Right hindlimb (tissue), 1 donor: ENCODE data around the gene GNAQ.
"Not testable (repeated sequence)": the region's sequence is repeated elsewhere in the genome, so short reads cannot be mapped to it uniquely, and the experiment has no call there.

Source experiments
- DNase-seq: peaks from one replicate; pipeline ENCODE4 v3.0.0-alpha.2; 2018

The GNAQ gene

GRCh38 chr9:78031444-78031892 is at the start of gene GNAQ:
Gene GNAQ, minus strand, starts transcription at chr9:78031811. Its CDS starts 576 bp downstream, at chr9:78031235.
- no peak for DNase-seq

- DNase-seq: no peak
Measured at GRCh38 chr9:78074385-78075291, 43.0 kb upstream of the GNAQ start.

GRCh38 chr9:78073722-78074121 is 42.1 kb upstream of the GNAQ start:
- DNase-seq: no peak

- DNase-seq: no peak
Measured at GRCh38 chr9:78072586-78073199, 41.1 kb upstream of the GNAQ start.

- DNase-seq: no peak
Measured at GRCh38 chr9:78070521-78070920, 38.9 kb upstream of the GNAQ start.

- no peak for DNase-seq
Measured at GRCh38 chr9:78064075-78064474, 32.5 kb upstream of the GNAQ start.

- no peak for DNase-seq
Measured at GRCh38 chr9:78062710-78063109, 31.1 kb upstream of the GNAQ start.

- DNase-seq: not testable (repeated sequence)
Measured at GRCh38 chr9:78054218-78054617, 22.6 kb upstream of the GNAQ start.

GRCh38 chr9:78053627-78054026 is 22.0 kb upstream of the GNAQ start:
- DNase-seq: no peak

- no peak for DNase-seq
Measured at GRCh38 chr9:78050421-78050820, 18.8 kb upstream of the GNAQ start.

- DNase-seq: no peak
Measured at GRCh38 chr9:78049484-78049883, 17.9 kb upstream of the GNAQ start.

- no peak for DNase-seq
Measured at GRCh38 chr9:78047106-78047505, 15.5 kb upstream of the GNAQ start.

- DNase-seq: no peak
Measured at GRCh38 chr9:78046112-78046511, 14.5 kb upstream of the GNAQ start.

- DNase-seq: no peak
Measured at GRCh38 chr9:78044886-78045285, 13.3 kb upstream of the GNAQ start.

GRCh38 chr9:78044189-78044588 is 12.6 kb upstream of the GNAQ start:
- no peak for DNase-seq

- no peak for DNase-seq
Measured at GRCh38 chr9:78041971-78042370, 10.4 kb upstream of the GNAQ start.

GRCh38 chr9:78040726-78041125 is 9.1 kb upstream of the GNAQ start:
- no peak for DNase-seq

GRCh38 chr9:78038620-78039300 is 7.1 kb upstream of the GNAQ start:
- no peak for DNase-seq

- DNase-seq: peak; percentile 75
Measured at GRCh38 chr9:78035383-78035993, 3.9 kb upstream of the GNAQ start.

GRCh38 chr9:78033870-78034269 is 2.3 kb upstream of the GNAQ start:
- no peak for DNase-seq

GRCh38 chr9:78032730-78033457 is 1.3 kb upstream of the GNAQ start:
- DNase-seq: no peak
